CD14-positive monocyte (primary cell): Measurements from ENCODE around the gene TIMP2. TPM values are rescaled to one million over a fixed set of nuclear protein-coding genes. Genes with fewer than 3 reads are reported as not detected.
A peak's percentile ranks its signal among the peaks of the same experiment; 100 is the strongest.

Experiments used
- DNase-seq, 3 donors: peaks; one replicate each; pipeline ENCODE4 v3.0.0-alpha.2; 2011 to 2022
- H2AFZ ChIP-seq: 2 replicates; pipeline ENCODE4 v1.6.0; 2012; ENCODE audit warnings: mild to moderate bottlenecking, low read depth, low read length, inconsistent platforms; ENCODE audit not compliant: insufficient read depth, poor library complexity, severe bottlenecking
- H3K27ac ChIP-seq, 2 donors: 1 replicate in 1 of 2; 2 replicates in 1 of 2; pipeline ENCODE4 v1.5.1; 2012 to 2013; ENCODE audit warnings: low read length in 2 of 2, control low read depth in 1 of 2, inconsistent platforms in 1 of 2, low read depth in 1 of 2, mild to moderate bottlenecking in 1 of 2
- H3K27me3 ChIP-seq, 2 donors: one replicate each; pipeline versions ENCODE4 v1.6.0 to v1.6.1; 2011 to 2013; ENCODE audit warnings: low read length in 2 of 2; ENCODE audit not compliant: control insufficient read depth in 2 of 2, insufficient read depth in 2 of 2
- H3K36me3 ChIP-seq, 2 donors: replicated peaks in 1 of 2; 1 replicate in 1 of 2; 2 replicates in 1 of 2; pipeline versions ENCODE4 v1.5.1 to v1.6.1; 2012 to 2013; ENCODE audit warnings: low read length in 2 of 2, control low read depth in 1 of 2, inconsistent platforms in 1 of 2, mild to moderate bottlenecking in 1 of 2; ENCODE audit not compliant: insufficient read depth in 2 of 2, control insufficient read depth in 1 of 2
- H3K4me1 ChIP-seq, 2 donors: 1 replicate in 1 of 2; 2 replicates in 1 of 2; pipeline versions ENCODE4 v1.5.1 to v1.6.1; 2012 to 2013; ENCODE audit warnings: low read length in 2 of 2, control low read depth in 1 of 2, inconsistent platforms in 1 of 2, mild to moderate bottlenecking in 1 of 2, moderate library complexity in 1 of 2; ENCODE audit not compliant: insufficient read depth in 2 of 2, control insufficient read depth in 1 of 2
- H3K4me2 ChIP-seq: replicated peaks from 2 replicates; pipeline ENCODE3; 2012; ENCODE audit warnings: low read length, moderate library complexity, mild to moderate bottlenecking; ENCODE audit not compliant: poor library complexity, severe bottlenecking; ENCODE audit errors: extremely low read depth
- H3K4me3 ChIP-seq, 3 experiments: fragments of 200-600 bp in 1 of 3; sonication (generic) in 1 of 3; replicated peaks in 1 of 3; 1 replicate in 2 of 3; 2 replicates in 1 of 3; pipeline ENCODE4 v1.5.1; 2011 to 2013; ENCODE audit warnings: low read length in 3 of 3, mild to moderate bottlenecking in 3 of 3, control low read depth in 2 of 3, low read depth in 2 of 3, inconsistent platforms in 1 of 3, moderate library complexity in 1 of 3
- H3K79me2 ChIP-seq: 2 replicates; pipeline ENCODE4 v1.6.0; 2012; ENCODE audit warnings: mild to moderate bottlenecking, control low read depth, inconsistent platforms, low read length, moderate library complexity; ENCODE audit not compliant: insufficient read depth
- H3K9ac ChIP-seq: 2 replicates; pipeline ENCODE4 v1.6.0; 2017; ENCODE audit warnings: low read length, mild to moderate bottlenecking; ENCODE audit not compliant: insufficient read depth, poor library complexity, severe bottlenecking
- H3K9me3 ChIP-seq, 2 donors: replicated peaks in 1 of 2; 1 replicate in 1 of 2; 2 replicates in 1 of 2; pipeline versions ENCODE4 v1.5.1 to v1.6.1; 2012 to 2013; ENCODE audit warnings: low read length in 2 of 2, control low read depth in 1 of 2; ENCODE audit not compliant: control insufficient read depth in 1 of 2, insufficient read depth in 1 of 2
- H4K20me1 ChIP-seq: 2 replicates; pipeline ENCODE4 v1.6.0; 2012; ENCODE audit warnings: mild to moderate bottlenecking, low read length, control low read depth, moderate library complexity; ENCODE audit not compliant: insufficient read depth
- H3K27ac Mint-ChIP-seq, 7 donors: one replicate each; pipeline ENCODE4 v1.8.0; 2020; ENCODE audit warnings: mild to moderate bottlenecking in 7 of 7, mixed read lengths in 7 of 7, moderate library complexity in 6 of 7, inconsistent platforms in 2 of 7
- H3K27me3 Mint-ChIP-seq, 3 donors: one replicate each; pipeline ENCODE4 v1.8.0; 2021 to 2022; ENCODE audit warnings: low read depth in 3 of 3, mild to moderate bottlenecking in 3 of 3, mixed read lengths in 3 of 3, moderate library complexity in 3 of 3, inconsistent platforms in 1 of 3
- H3K36me3 Mint-ChIP-seq, 2 donors: one replicate each; pipeline ENCODE4 v1.8.0; 2020; ENCODE audit warnings: mixed read lengths in 2 of 2, inconsistent platforms in 1 of 2, mild to moderate bottlenecking in 1 of 2
- H3K4me1 Mint-ChIP-seq: one replicate; pipeline ENCODE4 v1.8.0; 2020; ENCODE audit warnings: mild to moderate bottlenecking, mixed read lengths
- H3K4me3 Mint-ChIP-seq, 2 donors: one replicate each; pipeline ENCODE4 v1.8.0; 2020; ENCODE audit warnings: mild to moderate bottlenecking in 2 of 2, mixed read lengths in 2 of 2, moderate library complexity in 1 of 2
- H3K9me3 Mint-ChIP-seq, 7 donors: one replicate each; pipeline ENCODE4 v1.8.0; 2020 to 2022; ENCODE audit warnings: mixed read lengths in 7 of 7, mild to moderate bottlenecking in 6 of 7, moderate library complexity in 6 of 7, inconsistent platforms in 2 of 7
- WGBS: methylation state at CpG from one replicate; pipeline ENCODE4 v1.1.5; 2013; ENCODE audit warnings: missing lambda C conversion rate; ENCODE audit not compliant: insufficient coverage; 5-methylcytosine and 5-hydroxymethylcytosine counted together
- intact Hi-C, 2 donors: fragments of 100-400 bp; cut with micrococcal nuclease; formaldehyde crosslinking; loops; one replicate each; pipeline versions ENCODE4 v1.15.0 to v1.15.1; 2023
- polyA plus RNA-seq, 3 donors: library from polyadenylated mRNA; depleted of rRNA in 1 of 3; unstranded in 2 of 3; stranded (reverse) in 1 of 3; fragments of 300-500 nt in 2 of 3; fragments of >200 nt in 1 of 3; fragmentation: Illumina TruSeq in 2 of 3; gene quantifications; 1 replicate in 2 of 3; 2 replicates in 1 of 3; pipeline ENCODE4 v1.2.3, GENCODE V29; 2012 to 2021
- TF ChIP-seq, protein P1 (sequence below): fragments of 200-600 bp; IDR thresholded peaks from one replicate; pipeline ENCODE4 v1.8.0; 2022; ENCODE audit warnings: antibody characterized with exemption, mild to moderate bottlenecking

TIMP2 gene
- polyA plus RNA-seq, 3 donors = 4.5 to 101 (median 6.4) TPM

DNA sequence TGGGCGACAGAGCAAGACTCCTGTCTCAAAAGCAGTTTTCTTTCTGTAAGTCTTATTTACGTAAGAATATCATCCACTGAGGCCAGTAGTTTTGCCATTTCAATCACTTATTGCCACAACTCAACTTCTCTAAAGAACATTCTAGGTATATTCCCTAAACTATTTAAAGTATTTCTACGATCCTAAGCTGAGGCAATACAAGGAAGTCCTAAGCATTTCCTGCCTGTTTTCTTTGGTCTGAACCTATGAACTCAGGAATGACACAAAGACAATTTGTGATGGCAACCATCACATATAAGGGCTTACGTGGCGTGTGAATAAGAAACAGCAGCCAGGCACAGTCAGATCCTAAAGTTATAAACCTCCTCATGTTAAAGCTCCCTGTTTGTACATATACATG is 98.8 kb downstream of the TIMP2 start:
- TF ChIP-seq, protein P1, sequence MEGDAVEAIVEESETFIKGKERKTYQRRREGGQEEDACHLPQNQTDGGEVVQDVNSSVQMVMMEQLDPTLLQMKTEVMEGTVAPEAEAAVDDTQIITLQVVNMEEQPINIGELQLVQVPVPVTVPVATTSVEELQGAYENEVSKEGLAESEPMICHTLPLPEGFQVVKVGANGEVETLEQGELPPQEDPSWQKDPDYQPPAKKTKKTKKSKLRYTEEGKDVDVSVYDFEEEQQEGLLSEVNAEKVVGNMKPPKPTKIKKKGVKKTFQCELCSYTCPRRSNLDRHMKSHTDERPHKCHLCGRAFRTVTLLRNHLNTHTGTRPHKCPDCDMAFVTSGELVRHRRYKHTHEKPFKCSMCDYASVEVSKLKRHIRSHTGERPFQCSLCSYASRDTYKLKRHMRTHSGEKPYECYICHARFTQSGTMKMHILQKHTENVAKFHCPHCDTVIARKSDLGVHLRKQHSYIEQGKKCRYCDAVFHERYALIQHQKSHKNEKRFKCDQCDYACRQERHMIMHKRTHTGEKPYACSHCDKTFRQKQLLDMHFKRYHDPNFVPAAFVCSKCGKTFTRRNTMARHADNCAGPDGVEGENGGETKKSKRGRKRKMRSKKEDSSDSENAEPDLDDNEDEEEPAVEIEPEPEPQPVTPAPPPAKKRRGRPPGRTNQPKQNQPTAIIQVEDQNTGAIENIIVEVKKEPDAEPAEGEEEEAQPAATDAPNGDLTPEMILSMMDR = no peak
- H3K27ac Mint-ChIP-seq = peak overlapping the region; percentile 89 to 95 (median 91)

DNA sequence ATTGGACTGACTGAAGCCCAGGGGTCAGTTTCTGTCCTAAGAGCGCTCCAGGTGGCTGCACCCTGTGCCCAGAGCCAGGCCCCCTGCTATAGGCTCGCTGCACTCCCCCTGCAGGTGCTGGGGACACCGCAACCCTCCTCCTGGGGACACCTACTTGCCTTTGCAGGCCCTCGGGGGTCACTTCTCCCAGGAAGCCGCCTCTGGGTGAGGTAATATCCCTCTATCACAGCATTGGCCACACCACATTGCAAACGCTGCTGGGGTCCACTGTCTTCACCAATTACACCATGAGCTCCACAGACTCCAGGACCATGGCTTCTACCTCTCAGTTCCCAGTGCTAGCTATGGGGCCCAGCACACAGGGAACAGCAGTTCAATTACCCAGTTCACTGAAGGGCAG is 99.5 kb downstream of the TIMP2 start:
- WGBS = 88% methylated on average over 4 of the region's 6 CpGs

More for the DNA sequence above, 98.8 kb downstream of the TIMP2 start:
- Histone ChIP-seq H3K4me1 (peaks cover 30 to 34% of the 10 kb centered on the region in 2 donors), H3K36me3 (peaks cover 56 to 83% of the 10 kb centered on the region in 2 donors), H3K4me3 (peak overlapping the region in 1 of 3 experiments; percentile 20), H3K79me2 (peaks cover 7% of the 10 kb centered on the region), H3K4me2 (peak overlapping the region; percentile 46), H2AFZ (no peak overlapping the region), H3K27me3 (no peaks in the 10 kb centered on the region), H3K9me3 (no peaks in the 10 kb centered on the region), H3K27ac (peak overlapping the region; percentile 75 to 86), H3K9ac (no peak overlapping the region), H4K20me1 (peaks cover 33% of the 10 kb centered on the region)
- intact Hi-C loops = no loop called here
- peaks cover 37% of the 10 kb centered on the region for H3K4me1 Mint-ChIP-seq
- 29% methylated on average over 2 of the region's 5 CpGs for WGBS
- H3K27me3 Mint-ChIP-seq = peaks cover 0 to 2% (median 0%) of the 10 kb centered on the region in 3 donors
- H3K4me3 Mint-ChIP-seq = peak overlapping the region; percentile 34 to 36
- H3K9me3 Mint-ChIP-seq = peaks cover 0 to 2% (median 0%) of the 10 kb centered on the region in 7 donors
- peak; percentile 60 to 84 (median 76) for DNase-seq
- H3K36me3 Mint-ChIP-seq = peaks cover 81 to 91% of the 10 kb centered on the region in 2 donors

More for the DNA sequence above, 99.5 kb downstream of the TIMP2 start:
- Histone ChIP-seq H3K4me2 (peak overlapping the region; percentile 46), H3K79me2 (peaks cover 3% of the 10 kb centered on the region), H3K36me3 (peaks cover 56 to 80% of the 10 kb centered on the region in 2 donors), H3K4me3 (peak overlapping the region in 1 of 3 experiments; percentile 20), H4K20me1 (peaks cover 33% of the 10 kb centered on the region), H3K27me3 (no peaks in the 10 kb centered on the region), H3K4me1 (peaks cover 30 to 34% of the 10 kb centered on the region in 2 donors), H3K9me3 (no peaks in the 10 kb centered on the region), H3K9ac (no peak overlapping the region), H2AFZ (no peak overlapping the region), H3K27ac (peak overlapping the region; percentile 75 to 86)
- H3K36me3 Mint-ChIP-seq = peaks cover 82 to 90% of the 10 kb centered on the region in 2 donors
- TF ChIP-seq, protein P1 = no peak
- peak overlapping the region; percentile 89 to 95 (median 91) for H3K27ac Mint-ChIP-seq
- intact Hi-C loops = no loop called here
- peaks cover 0 to 2% (median 0%) of the 10 kb centered on the region in 7 donors for H3K9me3 Mint-ChIP-seq
- peaks cover 0 to 2% (median 0%) of the 10 kb centered on the region in 3 donors for H3K27me3 Mint-ChIP-seq
- no peak for DNase-seq
- H3K4me3 Mint-ChIP-seq = peak overlapping the region in 1 of 2 donors; percentile 57
- peaks cover 37% of the 10 kb centered on the region for H3K4me1 Mint-ChIP-seq
